ENCODE data around the gene LRRN2. TPM values are rescaled to one million over a fixed set of nuclear protein-coding genes. Genes with fewer than 3 reads are reported as not detected.

The LRRN2 gene
- total and polyA plus RNA-seq, 2 experiments from 2014 or later: 7.0 to 27.9 TPM

- no peaks in the 10 kb centered on the region for H3K36me3 ChIP-seq (replicated peaks; ENCODE audit: insufficient read depth, low read depth)
- DNase-seq (ENCODE audit: low spot score): no peak
- no peak overlapping the region for H3K4me3 ChIP-seq
- no peak for TF ChIP-seq EZH2phosphoT487 (IDR thresholded peaks at IDR 0.05; ENCODE audit: low read depth, severe bottlenecking, unreplicated experiment)
- TF ChIP-seq EZH2 (IDR thresholded peaks at IDR 0.05; ENCODE audit: borderline replicate concordance): no peak
- H3K4me1 ChIP-seq (ENCODE audit: insufficient read depth): no peaks in the 10 kb centered on the region
- H3K27me3 ChIP-seq: no peaks in the 10 kb centered on the region
- H3K4me2 ChIP-seq: no peak overlapping the region
- H3K9me3 ChIP-seq (ENCODE audit: low read depth): no peaks in the 10 kb centered on the region
- H4K20me1 ChIP-seq (ENCODE audit: insufficient read depth, poor library complexity, severe bottlenecking): no peaks in the 10 kb centered on the region
- H3K27ac ChIP-seq: no peak overlapping the region
- H2AFZ ChIP-seq: no peak overlapping the region
- no peaks in the 10 kb centered on the region for H3K9me2 ChIP-seq (replicated peaks; ENCODE audit: insufficient read depth)
- 47% methylated on average over 3 of the region's 3 CpGs for WGBS (ENCODE audit: low lambda C conversion rate, missing lambda C conversion rate)
- no peaks in the 10 kb centered on the region for H3K79me2 ChIP-seq
Observed at GRCh38 chr1:204591473-204592090, 94.0 kb downstream of the LRRN2 start.

- WGBS (ENCODE audit: low lambda C conversion rate, missing lambda C conversion rate): 83% methylated on average over 8 of the region's 8 CpGs
- TF ChIP-seq EZH2phosphoT487 (IDR thresholded peaks at IDR 0.05; ENCODE audit: low read depth, severe bottlenecking, unreplicated experiment) (no peak), CTCF (IDR thresholded peaks at IDR 0.05; ENCODE audit: poor library complexity) (no peak), EZH2 (IDR thresholded peaks at IDR 0.05; ENCODE audit: borderline replicate concordance) (no peak)
Observed at GRCh38 chr1:204589409-204590038, 96.0 kb downstream of the LRRN2 start.

GRCh38 chr1:204588826-204589225 lies 96.7 kb downstream of the LRRN2 start:
- no peak for TF ChIP-seq EZH2 (IDR thresholded peaks at IDR 0.05; ENCODE audit: borderline replicate concordance)
- TF ChIP-seq CTCF (IDR thresholded peaks at IDR 0.05; ENCODE audit: poor library complexity): no peak
- TF ChIP-seq EZH2phosphoT487 (IDR thresholded peaks at IDR 0.05; ENCODE audit: low read depth, severe bottlenecking, unreplicated experiment): no peak
- WGBS (ENCODE audit: low lambda C conversion rate, missing lambda C conversion rate): 60% methylated on average over 5 of the region's 5 CpGs

More at GRCh38 chr1:204589409-204590038, 96.0 kb downstream of the LRRN2 start:
- no peaks in the 10 kb centered on the region for H3K79me2 ChIP-seq
- no peaks in the 10 kb centered on the region for H3K9me3 ChIP-seq (ENCODE audit: low read depth)
- no peaks in the 10 kb centered on the region for H4K20me1 ChIP-seq (ENCODE audit: insufficient read depth, poor library complexity, severe bottlenecking)
- H2AFZ ChIP-seq: no peak overlapping the region
- no peaks in the 10 kb centered on the region for H3K27me3 ChIP-seq
- no peak for DNase-seq (ENCODE audit: low spot score)
- no peaks in the 10 kb centered on the region for H3K9me2 ChIP-seq (replicated peaks; ENCODE audit: insufficient read depth)
- no peak overlapping the region for H3K4me3 ChIP-seq
- no peaks in the 10 kb centered on the region for H3K36me3 ChIP-seq (replicated peaks; ENCODE audit: insufficient read depth, low read depth)
- no peaks in the 10 kb centered on the region for H3K4me1 ChIP-seq (ENCODE audit: insufficient read depth)
- no peak overlapping the region for H3K4me2 ChIP-seq
- H3K27ac ChIP-seq: no peak overlapping the region

GRCh38 chr1:204587621-204588020 lies 97.9 kb downstream of the LRRN2 start:
- Histone ChIP-seq H3K4me1 (ENCODE audit: insufficient read depth) (no peaks in the 10 kb centered on the region), H3K36me3 (replicated peaks; ENCODE audit: insufficient read depth, low read depth) (no peaks in the 10 kb centered on the region), H3K79me2 (no peaks in the 10 kb centered on the region), H3K4me2 (no peak overlapping the region), H3K27me3 (no peaks in the 10 kb centered on the region), H2AFZ (no peak overlapping the region), H3K4me3 (no peak overlapping the region), H3K27ac (no peak overlapping the region), H3K9me2 (replicated peaks; ENCODE audit: insufficient read depth) (no peaks in the 10 kb centered on the region), H4K20me1 (ENCODE audit: insufficient read depth, poor library complexity, severe bottlenecking) (no peaks in the 10 kb centered on the region), H3K9me3 (ENCODE audit: low read depth) (no peaks in the 10 kb centered on the region)
- DNase-seq (ENCODE audit: low spot score): no peak
- TF ChIP-seq EZH2 (IDR thresholded peaks at IDR 0.05; ENCODE audit: borderline replicate concordance) (no peak), EZH2phosphoT487 (IDR thresholded peaks at IDR 0.05; ENCODE audit: low read depth, severe bottlenecking, unreplicated experiment) (no peak), CTCF (IDR thresholded peaks at IDR 0.05; ENCODE audit: poor library complexity) (no peak)
- 90% methylated on average over 6 of the region's 6 CpGs for WGBS (ENCODE audit: low lambda C conversion rate, missing lambda C conversion rate)

More at GRCh38 chr1:204588826-204589225, 96.7 kb downstream of the LRRN2 start:
- H3K27me3 ChIP-seq: no peaks in the 10 kb centered on the region
- no peak overlapping the region for H3K27ac ChIP-seq
- H3K9me2 ChIP-seq (replicated peaks; ENCODE audit: insufficient read depth): no peaks in the 10 kb centered on the region
- H3K79me2 ChIP-seq: no peaks in the 10 kb centered on the region
- H4K20me1 ChIP-seq (ENCODE audit: insufficient read depth, poor library complexity, severe bottlenecking): no peaks in the 10 kb centered on the region
- H3K4me2 ChIP-seq: no peak overlapping the region
- no peak overlapping the region for H3K4me3 ChIP-seq
- no peak overlapping the region for H2AFZ ChIP-seq
- H3K36me3 ChIP-seq (replicated peaks; ENCODE audit: insufficient read depth, low read depth): no peaks in the 10 kb centered on the region
- no peak for DNase-seq (ENCODE audit: low spot score)
- no peaks in the 10 kb centered on the region for H3K9me3 ChIP-seq (ENCODE audit: low read depth)
- H3K4me1 ChIP-seq (ENCODE audit: insufficient read depth): no peaks in the 10 kb centered on the region
